GM23248 (cell line): ENCODE results near the gene TPCN1.

Experiments used
- EZH2 ChIP-seq: fragments of 200-600 bp; sonication (generic); IDR thresholded peaks from 2 replicates; pipeline ENCODE4 v1.6.1; 2018; ENCODE audit warnings: antibody characterized with exemption, mild to moderate bottlenecking; ENCODE audit not compliant: insufficient read depth, poor library complexity, severe bottlenecking
- EZH2phosphoT487 ChIP-seq: fragments of 200-600 bp; sonication (generic); IDR thresholded peaks from 2 replicates; pipeline ENCODE4 v1.6.1; 2018; ENCODE audit warnings: antibody characterized with exemption, moderate library complexity, mild to moderate bottlenecking, low read depth; ENCODE audit not compliant: insufficient read depth

DNA sequence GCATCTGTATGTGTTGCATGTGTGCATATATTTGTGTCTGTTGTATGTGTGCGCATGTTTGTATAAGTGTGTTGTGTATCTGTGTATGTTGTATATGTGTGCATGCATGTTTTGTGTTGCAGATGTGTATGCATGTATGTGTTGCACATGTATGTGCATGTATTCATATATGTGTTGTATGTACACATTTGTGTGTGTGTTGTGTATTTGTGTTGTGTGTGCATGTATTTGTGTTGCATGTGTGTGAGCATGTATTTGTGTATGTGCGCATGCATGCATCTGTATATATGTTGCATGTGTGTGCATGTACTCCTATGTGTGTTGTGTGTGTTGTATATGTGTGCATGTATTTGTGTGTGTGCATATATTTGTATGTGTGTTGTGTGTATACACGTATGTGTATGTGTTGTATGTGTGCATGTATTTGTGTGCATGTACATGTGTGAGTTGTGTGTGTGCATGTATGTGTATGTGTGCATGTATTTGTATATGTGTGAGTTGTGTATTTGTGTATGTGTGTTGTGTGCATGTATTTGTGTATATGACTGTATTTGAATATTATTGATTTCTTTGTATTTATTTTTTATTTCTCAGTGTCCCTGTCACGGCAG, 96.9 kb downstream of the TPCN1 start:
- TF ChIP-seq EZH2, result no peak
- TF ChIP-seq EZH2phosphoT487, result no peak
